Measurements from ENCODE around the gene CXCL16. TPM values are rescaled to one million over a fixed set of nuclear protein-coding genes. Genes with fewer than 3 reads are reported as not detected.

The CXCL16 gene
- polyA plus RNA-seq, 1 donor: 7.8 TPM

DNA sequence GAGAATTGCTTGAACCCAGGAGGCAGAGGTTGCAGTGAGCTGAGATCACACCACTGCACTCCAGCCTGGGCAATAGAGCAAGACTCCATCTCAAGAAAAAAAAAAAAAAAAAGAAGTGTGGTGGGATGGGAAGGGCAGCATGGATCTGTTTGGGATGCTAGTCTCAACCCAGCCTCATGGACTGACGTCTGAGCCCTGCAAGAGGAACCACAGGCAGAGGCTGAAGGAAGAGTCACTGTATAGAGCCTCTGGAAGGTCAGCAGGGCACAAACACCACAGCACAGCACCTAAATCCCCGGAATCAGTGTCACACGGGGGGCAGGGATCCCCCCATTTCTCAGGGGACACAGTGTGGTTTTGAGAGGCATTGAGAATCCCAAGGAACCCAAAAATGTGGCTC is 10.9 kb upstream of the CXCL16 start:
- DNase-seq: no peak

DNA sequence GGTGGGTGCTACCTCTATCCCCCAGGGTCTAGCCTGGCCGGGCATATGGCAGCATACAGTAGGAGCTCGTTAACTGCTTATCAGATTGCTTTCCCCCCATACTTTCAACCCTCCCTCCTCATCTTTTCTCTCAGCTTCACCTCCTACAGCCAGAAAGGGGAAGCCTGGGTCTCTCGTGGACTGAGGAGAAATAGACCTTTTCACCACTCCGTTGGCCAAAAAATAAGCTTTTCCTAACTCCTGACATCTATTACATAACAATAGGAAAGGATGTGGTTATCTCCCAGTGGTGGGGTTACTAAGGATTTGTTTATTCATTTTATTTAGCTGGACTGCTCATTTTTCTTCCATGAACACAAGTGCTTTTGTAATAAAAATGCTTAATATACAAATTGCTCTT is 9.0 kb upstream of the CXCL16 start:
- DNase-seq: no peak

DNA sequence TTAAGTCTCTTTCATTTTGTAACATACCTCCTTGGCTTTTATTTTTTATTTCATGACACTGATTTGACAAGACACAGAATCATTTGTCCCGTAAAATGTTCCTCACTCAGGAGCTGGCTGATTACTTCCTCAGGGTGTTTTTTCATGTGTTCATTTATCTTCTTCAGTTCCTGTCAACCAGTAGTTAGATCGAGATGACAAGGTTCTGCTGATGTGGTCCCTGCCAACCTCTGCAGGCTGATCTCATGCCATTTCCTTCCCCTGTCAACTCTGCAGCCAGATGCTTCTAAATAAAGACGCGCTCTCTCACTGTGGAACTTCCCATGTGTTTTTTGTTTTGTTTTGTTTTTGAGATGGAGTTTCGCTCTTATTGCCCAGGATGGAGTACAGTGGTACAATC is 8.1 kb upstream of the CXCL16 start:
- no peak for DNase-seq

DNA sequence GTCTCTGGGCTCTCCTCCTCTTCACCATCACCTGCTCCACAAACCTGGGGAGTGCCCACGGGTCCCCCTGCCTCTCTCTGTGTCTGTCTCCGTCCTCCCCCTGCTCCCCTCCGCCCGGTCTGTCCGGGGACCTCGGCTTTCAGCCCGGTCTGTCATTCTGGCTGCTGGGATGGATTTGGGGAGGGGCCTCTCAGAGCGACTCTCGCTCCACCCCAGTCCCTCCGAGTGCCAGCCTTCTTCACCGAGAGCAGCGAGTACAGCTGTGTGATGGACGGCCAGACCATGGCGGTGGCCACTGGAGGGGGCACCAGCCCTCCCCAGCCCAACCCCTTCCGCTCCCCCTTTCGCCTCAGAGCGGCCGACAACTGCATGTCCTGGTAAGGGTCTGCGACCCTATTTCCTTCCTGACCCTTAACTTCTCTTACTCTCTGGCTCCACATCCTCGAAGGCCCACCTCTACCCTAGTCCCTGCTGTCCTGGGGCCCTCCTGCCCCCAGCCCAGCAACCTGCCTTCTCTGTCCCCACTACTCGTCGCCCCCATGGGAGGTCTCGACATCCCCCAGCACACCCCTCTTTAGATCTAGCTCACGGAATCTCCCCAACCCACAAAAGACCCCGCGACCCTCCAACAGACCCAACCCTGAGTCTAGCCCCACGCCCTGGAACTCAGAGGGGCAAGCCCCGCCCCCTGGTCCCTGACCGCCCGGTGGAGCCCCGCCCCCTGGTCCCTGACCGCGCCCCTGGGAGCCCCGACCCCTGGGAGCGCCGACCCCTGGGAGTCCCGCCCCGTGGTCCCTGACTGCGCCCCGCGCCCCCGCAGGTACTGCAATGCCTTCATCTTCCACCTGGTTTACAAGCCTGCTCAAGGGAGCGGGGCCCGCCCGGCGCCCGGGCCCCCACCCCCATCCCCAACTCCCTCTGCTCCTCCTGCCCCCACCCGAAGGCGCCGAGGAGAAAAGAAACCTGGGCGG is 5.6 kb upstream of the CXCL16 start:
- DNase-seq: no peak

DNA sequence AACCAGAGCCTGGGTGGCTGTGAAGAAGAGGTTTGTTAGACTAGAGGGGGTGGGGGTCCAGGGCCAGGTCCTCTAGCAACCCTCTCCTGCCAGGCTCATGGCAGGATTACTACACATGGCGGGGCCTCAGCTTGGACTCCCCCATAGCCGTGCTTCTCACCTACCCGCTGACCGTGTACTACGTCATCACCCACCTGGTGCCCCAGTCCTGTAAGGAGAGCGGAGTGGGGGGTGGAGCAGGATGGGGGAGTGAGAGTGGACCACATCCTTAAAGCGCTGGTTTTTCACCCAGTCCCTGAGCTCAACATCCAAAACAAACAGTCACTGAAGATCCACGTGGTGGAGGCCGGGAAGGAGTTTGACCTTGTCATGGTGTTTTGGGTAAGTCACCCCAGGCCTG is 4.2 kb upstream of the CXCL16 start:
- DNase-seq: no peak

DNA sequence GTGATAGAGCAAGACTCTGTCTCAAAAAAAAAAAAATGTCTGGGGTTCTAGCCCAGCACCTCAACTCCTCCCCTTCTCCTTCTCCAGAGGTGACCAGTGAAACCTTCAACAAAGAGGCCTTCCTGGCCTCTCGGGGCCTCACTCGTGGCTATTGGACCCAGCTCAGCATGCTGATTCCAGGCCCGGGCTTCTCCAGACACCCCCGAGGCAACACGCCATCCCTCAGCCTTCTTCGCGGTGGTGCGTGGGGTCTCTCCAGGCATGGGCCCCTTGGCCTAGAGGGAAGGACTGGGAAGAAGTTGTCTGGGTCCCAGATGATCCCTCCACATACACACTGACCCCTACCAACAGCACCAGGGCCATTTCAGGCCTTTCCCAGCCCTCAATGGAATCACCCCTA is 3.5 kb upstream of the CXCL16 start:
- no peak for DNase-seq

DNA sequence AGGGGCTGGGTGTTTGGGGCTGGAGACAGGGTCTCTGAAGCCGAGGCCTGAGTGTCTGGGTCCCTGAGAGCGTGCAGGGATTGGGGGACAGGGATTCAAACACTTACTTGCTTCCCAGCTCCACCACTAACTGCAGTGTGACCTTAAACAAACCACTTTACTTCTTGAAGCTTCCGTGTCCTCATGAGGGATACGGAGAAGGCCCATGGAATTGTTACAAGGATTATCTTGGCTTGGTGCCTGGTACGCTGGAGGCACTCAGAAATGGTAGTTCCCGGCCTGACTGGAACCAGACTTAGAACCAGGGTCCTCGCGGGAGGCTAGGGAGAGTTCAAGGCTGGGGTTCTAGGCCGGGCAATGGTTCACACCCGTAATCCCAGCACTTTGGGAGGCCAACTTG is 2.9 kb upstream of the CXCL16 start:
- no peak for DNase-seq

DNA sequence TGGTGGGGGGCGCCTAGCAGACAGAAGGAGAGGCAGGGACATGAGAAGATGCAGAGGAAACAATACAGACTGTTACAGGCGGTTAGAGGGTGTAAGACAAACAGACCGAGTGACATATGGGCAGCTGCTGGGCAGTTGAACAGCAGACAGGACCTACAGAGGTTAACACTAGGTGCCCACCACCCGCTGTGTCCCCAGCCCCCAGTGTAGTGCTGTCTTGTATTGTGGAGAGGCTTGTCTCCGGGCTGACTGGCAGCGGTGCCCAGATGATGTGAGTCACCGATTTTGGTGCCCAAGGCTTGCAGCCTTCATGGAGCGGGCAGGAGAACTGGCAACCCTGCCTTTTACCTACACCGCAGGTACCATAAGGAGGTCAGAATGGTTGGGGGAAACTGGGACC is 2.4 kb upstream of the CXCL16 start:
- no peak for DNase-seq

DNA sequence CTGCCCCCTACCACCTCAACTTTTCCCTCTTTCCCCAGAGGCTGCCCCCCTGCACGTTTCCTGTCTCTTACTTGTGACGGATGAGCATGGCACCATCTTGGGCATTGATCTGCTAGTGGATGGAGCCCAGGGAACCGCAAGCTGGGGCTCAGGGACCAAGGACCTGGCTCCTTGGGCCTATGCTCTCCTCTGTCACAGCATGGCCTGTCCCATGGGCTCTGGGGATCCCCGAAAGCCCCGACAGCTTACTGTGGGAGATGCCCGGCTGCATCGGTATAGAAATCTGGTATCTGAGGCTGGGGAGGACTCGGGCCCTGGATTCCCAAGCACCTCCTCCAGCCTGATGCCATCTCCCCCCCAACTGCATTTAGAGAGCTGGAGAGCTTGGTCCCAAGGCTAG is 1.8 kb upstream of the CXCL16 start:
- no peak for DNase-seq

DNA sequence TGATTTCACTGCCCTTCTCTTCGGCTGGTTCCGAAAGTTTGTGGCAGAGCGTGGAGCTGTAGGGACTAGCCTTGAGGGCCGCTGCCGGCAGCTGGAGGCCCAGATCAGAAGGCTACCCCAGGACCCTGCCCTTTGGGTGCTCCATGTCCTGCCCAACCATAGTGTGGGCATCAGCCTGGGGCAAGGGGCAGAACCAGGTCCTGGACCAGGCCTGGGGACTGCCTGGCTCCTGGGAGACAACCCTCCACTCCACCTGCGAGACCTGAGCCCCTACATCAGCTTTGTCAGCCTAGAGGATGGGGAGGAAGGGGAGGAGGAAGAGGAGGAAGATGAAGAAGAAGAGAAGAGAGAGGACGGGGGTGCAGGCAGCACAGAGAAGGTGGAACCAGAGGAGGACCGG is 856 bp upstream of the CXCL16 start:
- no peak for DNase-seq

DNA sequence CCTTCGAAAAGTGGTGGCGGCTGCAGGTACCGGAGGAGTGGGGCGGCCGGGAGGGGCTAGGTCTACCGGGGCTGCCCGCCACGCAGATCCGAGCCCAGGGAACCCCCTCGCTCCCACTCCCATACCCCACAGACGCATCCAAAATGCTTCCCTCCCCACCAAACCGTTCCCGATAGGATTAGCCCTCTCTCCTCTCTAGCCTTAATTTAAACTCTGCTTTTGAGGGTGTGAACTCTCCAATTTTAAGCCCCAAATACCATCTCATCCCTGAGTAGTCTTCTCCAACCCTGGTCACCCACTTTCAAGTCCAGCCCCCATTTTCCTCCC is 260 bp upstream of the CXCL16 start:
- DNase-seq: no peak

DNA sequence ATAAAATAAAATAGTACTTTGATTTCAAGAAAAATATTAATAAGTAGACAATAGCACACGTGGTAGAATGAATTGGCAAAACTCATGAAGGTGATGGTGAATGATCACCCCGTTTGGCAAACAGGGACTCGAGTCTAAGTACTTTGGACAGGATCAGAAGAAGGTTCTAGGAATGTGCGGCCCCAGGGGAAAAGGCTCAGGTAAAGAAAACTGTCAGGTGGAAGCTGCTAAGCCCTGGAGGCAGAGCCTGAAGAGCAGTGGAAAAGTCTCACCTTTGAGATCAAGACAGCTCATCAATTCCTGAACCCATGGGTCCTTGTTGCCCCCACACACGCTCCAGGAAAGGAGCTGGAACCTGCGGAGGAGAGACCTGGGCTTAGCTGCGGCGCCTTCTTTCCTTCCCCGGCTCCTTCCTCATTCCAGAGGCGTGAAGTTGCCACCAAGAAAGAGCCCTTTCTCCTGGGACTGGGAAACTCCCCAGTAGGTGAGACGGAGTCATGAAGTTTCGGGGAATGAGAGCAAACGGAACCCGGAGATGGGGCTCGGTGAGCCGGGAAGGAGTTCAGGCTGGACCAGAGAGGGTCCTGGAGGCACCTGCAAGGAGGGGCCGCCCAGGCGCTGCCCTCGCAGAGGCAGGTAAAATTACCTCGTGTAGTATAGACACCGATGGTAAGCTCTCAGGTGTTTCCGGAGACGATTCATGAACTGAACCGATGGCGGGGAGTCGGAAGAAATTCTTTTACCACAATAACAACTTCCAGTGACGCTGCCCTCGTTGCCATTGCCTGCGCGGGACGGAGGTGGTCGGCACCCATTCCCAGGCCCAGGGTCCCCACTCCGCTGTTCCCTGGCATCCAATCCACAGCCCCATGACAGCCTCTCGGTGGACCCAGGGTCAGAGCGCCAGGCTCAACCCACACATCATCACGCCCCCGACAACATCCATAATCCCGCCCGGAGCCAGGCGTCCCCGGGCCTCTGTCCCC is 1.3 kb downstream of the CXCL16 start:
- no peak for DNase-seq

DNA sequence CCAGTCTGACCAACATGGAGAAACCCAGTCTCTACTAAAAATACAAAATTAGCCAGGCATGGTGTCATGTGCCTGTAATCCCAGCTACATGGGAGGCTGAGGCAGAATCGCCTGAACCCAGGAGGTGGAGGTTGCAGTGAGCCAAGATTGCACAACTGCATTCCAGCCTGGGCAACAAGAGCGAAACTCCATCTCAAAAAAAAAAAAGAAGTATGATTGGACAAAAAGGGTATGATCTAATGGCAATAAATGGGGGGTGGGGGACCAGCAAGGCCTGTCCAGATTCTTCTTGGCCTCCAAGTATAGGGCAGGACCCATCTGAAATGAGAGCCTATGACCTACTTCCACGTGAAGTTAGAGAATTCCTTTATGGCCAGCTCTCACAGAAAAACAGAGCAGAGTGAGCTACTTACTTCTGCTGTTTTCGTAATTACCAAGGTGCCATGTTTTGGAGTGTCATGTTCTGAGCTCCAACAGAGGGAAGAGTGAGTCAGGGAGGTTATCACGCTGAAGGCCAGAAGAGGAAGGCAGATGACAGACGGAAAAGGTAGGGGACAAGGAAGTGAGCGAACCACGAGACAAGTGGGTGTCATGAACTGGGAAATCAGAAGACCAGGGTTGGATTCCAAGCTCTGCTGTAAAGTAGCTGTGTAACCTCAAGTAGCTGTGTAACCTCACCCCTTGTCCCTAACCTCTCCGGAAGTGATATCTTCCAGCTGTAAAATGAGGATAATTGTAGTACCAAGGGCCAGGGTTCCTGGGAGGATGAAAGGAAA is 3.7 kb downstream of the CXCL16 start:
- no peak for DNase-seq

DNA sequence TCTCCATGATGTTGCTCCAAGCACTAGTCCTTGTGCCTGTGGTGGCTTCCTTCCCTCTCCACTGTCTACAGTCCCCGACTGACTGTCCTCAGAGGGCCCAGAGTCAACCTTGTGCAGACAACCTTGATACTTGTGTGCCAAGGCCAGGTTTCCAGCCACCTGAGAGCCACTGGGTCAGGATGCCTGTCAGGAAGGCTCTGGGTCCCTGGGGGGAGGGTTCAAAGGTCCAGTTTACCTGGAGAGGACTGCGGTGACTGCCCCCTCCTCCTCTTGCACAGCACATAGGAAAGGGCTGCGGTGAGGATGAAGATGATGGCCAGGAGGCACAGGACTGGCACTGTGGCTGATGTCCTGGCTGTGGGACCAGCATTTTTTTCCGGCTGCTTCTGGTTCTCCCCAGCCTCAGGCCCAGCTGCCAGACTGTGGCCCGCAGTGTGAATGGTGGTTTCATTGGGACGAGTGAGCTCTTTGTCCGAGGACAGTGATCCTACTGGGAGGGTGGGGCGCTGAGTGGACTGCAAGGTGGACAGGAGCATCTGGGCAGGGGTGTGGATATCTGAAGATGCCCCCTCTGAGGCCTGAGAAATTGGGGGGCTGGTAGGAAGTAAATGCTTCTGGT is 4.8 kb downstream of the CXCL16 start:
- DNase-seq: no peak

DNA sequence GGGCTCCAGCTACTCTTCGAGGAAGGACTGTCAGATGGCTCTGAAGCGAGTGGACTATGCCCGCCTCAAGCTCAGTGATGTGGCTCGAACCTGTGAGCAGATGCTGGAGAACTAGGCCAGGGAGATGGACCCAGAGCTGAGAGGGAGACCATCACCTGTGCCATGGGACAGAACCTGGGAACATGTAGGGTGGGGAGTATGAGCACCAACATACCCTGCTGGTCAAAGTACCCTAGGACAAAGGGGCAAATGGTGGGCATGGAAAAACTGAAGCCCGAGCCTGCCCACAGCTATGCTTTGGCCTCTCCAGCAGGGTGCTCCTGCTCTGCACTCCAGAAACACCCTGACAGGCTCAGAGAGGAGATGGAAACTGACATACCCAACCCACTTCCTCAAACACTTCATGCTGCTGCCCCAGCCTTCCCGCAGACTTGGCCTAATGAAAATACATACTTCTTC is 6.6 kb downstream of the CXCL16 start:
- DNase-seq: no peak

DNA sequence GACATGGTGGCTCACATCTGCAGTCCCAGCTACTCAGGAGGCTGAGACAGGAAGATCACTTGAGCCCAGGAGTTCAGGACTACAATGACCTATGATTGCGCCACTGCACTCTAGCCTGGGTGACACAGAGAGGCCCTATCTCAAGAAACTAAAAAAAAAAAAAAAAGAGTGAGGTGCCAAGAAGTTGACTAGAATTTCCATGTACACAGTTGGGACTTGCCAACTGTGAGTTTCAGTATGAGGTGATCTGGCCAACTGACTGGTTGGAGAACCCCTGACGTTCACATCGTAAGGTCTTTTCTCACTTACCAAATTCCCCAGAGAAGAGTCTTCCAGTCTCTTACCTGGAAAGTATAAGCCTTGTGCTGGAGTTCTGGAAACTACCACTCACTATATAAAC is 11.6 kb downstream of the CXCL16 start:
- no peak for DNase-seq

DNA sequence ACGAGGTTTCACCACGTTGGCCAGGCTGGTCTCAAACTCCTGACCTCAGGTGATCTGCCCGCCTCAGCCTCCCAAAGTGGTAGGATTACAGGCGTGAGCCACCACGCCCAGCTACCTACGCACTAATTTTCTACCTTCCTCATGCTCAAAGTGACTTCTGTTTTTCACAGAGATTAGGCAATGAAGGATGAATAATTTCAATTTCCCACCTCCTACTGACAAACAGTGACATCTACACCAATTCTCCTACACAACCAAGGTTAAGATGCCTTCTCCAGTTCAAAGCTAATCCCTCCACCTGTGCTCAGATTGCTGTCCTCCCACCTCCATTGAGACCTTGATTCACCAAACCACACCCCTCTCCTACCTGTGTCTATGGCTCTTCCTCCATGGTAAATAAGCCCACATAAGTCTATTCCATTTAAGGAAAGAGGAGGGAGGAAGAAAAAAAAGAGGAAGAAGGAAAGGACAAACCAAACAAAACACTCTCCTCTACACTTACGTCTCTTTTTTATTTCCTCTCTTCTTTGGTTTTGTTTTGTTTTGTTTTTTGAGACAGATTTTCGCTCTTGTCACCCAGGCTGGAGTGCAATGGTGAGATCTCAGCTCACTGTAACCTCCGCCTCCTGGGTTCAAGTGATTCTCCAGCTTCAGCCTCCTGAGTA is 13.9 kb downstream of the CXCL16 start:
- no peak for DNase-seq

DNA sequence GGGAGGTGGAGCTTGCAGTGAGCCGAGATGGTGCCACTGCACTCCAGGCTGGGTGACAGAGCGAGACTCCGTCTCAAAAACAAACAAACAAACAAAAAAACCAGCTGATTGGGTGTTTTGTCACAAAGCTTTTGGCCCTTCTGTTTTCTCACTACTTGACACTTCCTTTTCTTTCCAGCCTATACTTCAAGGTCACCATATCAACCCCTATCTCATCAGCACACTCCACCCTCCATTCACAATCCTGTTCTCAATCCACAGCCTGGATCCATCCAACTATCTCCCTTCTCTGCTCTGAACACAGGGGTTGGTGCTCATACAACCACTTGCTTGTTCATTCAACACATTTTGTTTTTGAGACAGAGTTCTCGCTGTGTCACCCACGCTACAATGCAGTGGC is 15.1 kb downstream of the CXCL16 start:
- no peak for DNase-seq

DNA sequence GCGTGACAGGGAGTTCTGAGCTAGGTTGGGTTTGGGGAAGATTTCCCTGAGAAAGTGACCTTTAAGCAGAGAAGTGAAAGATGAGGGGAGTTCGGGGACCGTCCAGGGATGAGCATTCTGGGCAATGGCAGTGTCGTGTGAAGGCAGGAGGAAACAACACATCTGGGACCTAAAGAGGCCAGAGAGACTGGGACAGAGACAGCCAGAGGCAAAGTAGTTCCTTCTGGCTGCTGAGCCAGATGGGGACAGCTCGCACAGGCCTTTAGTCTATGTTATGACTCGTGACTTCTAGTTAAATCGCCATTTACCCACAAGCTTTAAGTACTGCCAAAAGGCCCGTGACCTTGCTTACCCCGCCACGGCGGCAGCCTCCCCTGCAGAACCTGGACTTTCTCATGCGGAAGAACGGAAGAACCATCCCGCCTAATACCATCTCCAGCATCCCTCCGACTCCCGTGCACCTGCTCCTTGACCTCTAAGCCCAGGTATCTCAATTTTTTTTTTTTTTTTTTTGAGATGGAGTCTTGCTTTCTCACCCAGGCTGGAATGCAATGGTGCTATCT is 17.0 kb downstream of the CXCL16 start:
- DNase-seq: no peak

DNA sequence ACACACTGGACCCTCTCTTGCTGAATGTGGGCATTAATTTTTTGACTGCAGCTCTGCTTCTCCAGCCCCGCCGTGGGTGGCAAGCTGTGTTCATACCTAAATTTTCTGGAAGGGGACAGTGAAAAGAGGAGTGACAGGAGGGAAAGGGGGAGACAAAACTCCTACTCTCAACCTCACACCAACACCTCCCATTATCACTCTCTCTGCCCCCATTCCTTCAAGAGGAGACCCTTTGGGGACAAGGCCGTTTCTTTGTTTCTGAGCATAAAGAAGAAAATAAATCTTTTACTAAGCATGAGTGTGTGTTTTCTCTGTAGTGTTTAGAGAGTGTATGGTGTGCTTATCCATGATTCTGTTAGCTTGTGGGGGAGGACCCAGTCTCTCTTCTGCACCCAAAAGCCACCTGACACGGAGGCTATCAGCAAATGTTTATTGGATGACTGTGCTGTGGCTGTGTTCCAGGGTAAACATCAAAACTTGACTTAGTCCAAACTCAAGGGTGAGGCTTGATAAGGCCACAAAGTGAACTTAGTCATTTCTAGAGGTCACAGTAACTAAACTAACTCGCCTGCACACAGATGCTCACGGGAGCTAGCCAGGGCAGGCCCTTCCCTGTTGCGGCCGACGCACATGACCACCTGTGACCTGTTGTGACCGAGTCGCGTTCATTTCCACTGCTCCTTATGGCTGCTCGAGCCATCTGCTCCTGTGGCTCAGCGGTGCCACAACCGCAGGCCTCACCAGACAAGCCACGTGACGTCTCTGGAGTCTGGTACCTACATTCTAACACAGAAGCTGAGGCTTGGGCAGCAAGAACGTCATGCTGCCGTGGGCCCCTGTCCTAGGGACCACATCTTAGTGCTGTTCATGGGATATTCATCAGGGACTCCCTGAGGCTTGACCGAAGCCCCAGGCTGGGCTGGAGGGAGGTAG is 18.3 kb downstream of the CXCL16 start:
- DNase-seq: no peak

Measured in hindlimb muscle (tissue), 1 donor.